NOMO-1 treated with DMSO at 0.1 percent for 48 hours (cell line): Measurements from ENCODE around the gene CFAP97D2.
A peak's percentile ranks its signal among the peaks of the same experiment; 100 is the strongest.
"Not testable (repeated sequence)": the region's sequence is repeated elsewhere in the genome, so short reads cannot be mapped to it uniquely, and the experiment has no call there.

Experiments
- DNase-seq: peaks from one replicate; lab custom pipeline; 2025; ENCODE audit not compliant: unreplicated experiment; lab: John Stamatoyannopoulos, UW

The CFAP97D2 gene

GRCh38 chr13:114157869-114158495 lies 21.1 kb upstream of the CFAP97D2 start:
- no peak for DNase-seq

- DNase-seq: not testable (repeated sequence)
These were observed 20.0 kb upstream of the CFAP97D2 start for GRCh38 chr13:114158869-114159666.

DNA sequence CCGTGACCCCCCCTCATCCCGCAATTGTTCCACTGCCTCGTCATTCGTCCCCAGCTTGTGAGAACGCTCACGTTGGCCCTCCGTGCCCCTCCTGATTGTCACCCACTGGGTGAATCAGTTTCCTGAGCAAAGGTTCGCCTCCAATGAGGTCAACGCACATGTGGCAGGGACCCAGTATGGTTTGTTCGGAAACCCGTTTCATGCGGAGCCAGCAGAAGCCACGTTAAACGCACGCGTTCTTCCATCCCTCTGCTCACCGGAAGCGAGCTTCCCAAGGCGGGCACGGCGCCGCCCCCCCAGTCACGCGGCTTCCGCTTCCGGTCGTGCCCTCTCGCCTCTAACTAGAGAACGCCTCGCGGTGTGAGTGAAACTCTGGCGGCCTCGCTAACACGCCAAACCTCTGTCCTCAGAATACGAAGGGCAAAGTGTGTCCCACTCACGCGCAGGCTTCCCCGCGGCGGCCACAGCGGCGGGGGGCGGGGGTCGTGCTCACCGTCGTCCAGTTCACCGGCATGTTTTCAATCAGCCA lies 18.0 kb upstream of the CFAP97D2 start:
- DNase-seq: no peak

GRCh38 chr13:114161644-114162532 lies 17.2 kb upstream of the CFAP97D2 start:
- DNase-seq: peak; percentile 72

DNA sequence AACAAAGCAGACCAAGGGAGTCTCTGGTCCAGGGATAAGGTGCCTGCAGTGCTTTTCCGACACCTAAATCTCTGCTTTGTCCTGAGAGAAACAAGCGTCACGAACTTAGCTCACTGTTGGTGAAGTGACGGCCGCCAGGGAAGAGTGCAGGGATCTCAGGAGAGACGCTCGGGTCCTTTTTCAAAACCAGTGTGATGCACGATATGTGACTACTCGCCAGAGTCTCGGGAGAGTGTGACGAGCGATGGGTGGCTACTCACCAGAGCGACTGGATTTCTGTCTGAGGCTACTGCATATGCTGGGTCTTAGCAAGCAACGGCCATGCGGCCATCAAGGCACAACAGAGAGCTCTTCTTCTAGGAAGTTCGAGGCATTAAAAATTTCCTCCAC lies 16.5 kb upstream of the CFAP97D2 start:
- DNase-seq: no peak

DNA sequence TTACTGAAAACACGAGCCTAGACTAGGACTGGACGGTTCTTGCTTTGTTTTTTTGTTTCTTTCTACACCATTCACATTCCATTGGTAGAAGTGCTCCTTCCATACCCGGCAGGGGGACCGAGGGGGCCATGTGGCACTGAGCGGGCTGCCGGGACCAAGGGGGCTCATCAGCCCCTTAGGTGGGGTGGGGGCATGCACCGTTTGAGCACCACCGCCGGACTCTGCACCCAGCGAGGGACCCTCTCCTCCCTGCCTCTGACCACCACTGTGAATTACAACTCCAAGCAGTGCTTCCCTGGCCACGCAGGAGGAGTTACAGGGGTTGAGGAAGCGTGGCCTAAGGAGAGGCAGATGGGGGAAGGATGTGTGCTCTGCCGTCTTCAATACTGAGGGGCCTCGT lies 15.0 kb upstream of the CFAP97D2 start:
- no peak for DNase-seq

GRCh38 chr13:114164681-114165429 lies 14.2 kb upstream of the CFAP97D2 start:
- DNase-seq: no peak

DNA sequence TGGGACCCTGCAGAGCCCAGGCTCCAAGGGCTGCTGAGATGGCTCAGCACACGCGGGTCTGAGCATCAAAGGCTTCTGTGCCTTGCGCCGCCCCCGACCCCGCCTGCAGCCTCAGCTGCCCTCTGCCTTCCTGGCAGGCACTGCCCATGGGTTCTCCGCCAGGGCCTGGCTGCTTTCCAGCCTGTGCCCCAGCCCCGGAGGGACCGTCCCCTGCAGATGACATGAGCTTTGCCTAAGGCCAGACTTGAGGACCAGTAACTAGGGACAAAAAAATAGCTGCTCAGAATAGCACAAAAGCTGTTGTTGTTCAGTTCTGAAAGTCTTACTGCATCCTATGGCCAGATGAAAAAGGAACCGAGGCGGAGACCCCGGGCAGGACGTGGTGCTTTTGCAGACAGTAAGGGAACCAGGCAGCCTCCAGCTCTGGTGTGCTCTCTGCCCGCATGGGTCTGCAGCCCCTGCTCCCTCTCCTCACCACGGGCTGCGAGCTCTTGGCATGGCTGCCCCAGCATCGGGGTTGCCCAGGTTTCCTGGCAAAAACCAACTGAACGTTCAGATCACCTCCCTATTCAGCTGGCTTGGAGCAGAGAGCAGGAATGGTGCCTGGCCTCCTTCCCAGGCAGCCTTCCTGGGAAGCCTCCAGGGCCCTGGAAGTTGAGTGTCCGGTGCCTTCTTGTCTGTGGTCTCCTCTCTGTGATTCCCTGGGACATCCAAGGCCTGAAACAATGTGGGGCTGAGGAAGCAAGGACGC lies 12.5 kb upstream of the CFAP97D2 start:
- no peak for DNase-seq

DNA sequence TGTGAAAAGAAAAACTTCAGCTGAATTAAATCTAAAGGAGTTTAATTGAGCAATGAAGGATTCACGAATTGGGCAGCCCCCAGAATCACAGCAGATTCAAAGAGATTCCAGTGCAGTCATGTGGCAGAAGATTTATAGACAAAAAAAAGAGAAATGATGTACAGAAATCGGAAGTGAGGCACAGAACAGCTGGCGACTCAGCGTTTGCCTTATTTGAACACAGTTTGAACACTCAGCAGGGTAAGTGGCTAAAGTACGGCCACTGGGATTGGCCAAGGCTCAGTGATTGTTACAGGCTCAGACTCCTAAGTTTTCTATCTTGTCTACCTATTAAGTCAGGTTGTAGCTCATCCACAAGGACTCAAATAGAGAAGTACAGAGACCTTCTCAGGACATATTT lies 11.6 kb upstream of the CFAP97D2 start:
- peak; percentile 91 for DNase-seq

- no peak for DNase-seq
These were observed 11.2 kb upstream of the CFAP97D2 start for GRCh38 chr13:114167885-114168284.

DNA sequence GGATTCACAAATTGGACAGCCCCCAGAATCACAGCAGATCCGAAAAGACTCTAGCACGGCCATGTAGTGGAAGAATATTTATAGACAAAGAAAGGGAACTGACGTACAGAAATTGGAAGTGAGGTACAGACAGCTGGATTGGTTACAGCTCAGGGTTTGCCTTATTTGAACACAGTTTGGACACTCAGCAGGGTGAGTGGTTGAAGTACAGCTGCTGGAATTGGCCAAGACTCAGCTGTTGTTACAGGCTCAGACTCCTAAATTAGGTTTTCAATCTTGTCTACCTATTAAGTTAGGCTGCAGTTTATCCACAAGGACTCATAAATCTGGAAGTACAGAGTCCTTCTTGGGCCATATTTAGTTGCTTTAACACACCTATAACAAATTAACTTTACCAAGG lies 5.8 kb upstream of the CFAP97D2 start:
- no peak for DNase-seq

DNA sequence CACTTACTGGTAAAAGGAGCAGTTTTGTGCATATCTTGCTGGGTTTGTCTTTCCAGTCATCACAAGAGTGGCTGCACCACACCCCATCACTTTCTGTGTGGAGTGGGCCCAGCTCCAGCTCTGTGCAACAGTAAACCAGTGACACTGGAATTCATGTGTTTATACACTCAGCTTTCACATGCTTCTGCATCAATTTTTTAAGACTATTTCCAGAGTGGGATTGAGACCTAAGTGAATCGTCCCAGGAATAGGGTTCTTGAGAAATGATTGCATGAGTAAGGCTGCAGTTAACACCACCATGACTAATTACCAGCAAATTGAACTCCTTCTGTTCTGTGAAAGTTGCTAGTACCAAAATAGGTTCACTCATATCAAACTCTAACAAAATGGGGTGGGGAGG lies 5.3 kb upstream of the CFAP97D2 start:
- DNase-seq: no peak

DNA sequence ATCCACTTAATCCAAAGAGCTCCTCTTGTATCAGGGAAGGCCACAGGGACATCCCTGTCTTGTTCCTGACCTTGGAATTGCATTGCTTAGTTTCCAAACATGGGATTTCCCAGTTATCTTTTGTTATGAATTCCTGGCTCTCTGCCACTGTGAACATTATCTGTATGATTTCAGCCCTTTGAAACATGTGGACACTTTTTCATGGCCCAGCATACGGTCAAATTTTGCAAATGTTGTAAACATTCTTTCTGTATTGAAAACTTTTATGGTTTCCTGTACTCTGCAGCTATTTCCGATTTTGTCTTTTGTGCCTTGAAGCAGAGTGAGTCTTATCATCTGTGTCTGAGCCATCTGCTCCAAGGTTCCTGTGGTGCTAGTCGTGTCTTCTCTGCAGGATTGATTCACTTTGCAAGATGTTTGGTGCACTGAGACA lies 4.5 kb upstream of the CFAP97D2 start:
- DNase-seq: no peak

DNA sequence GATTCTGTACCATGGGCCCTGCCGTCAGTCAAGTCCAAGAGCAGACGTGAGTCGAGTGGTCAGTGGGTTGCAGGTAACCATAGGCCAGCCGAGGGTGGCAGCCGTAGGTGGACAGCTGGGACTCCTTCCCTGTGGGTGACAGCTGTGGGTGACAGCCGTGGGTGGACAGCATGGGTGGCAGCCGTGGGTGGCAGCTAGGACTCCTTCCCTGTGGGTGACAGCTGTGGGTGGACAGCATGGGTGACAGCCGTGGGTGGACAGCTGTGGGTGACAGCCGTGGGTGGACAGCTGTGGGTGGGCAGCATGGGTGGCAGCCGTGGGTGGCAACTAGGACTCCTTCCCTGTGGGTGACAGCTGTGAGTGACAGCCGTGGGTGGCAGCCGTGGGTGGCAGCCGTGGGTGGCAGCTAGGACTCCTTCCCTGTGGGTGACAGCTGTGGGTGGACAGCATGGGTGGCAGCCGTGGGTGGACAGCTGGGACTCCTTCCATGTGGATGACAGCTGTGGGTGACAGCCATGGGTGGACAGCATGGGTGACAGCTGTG lies 2.6 kb upstream of the CFAP97D2 start:
- not testable (repeated sequence) for DNase-seq

- no peak for DNase-seq
These were observed 1.6 kb upstream of the CFAP97D2 start for GRCh38 chr13:114177245-114178010.

DNA sequence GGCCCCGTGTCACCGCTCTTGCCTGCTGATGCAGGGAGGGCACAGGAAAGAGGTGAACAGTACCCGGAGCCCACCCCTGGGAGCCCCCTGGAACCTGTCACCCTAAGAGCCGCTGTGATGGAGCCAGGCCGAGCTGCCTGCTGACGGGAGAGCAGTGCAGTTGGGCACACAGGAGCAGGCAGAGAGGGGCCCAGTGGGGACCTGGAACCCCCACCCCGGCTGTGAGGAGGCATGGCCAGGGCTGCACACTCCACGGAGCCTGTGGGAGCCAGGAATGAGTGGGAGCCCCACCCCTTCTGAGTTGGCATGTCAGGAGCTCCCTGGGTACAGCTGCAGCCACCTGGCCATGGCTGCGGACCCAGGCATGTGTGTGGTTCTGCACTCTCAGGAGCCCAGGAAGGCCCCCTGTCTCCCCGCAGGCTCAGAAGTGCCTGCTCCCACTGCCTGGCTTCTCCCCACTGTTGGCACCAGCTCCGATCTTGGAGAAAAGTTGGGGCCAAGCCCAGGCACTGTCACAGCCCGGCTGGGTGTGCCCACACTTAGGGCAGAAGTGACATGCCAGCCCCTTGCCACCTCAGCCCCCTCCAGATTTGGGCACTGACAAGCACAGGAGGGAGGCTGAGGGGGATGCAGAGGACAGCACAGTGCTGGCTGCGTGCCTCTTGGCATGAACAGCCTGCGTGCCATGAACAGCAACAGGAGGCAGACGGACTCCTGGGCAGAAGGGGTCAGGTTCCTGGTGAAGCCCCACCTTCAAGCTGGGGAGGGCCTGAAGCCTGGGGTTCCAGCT lies 6.3 kb downstream of the CFAP97D2 start:
- DNase-seq: no peak

GRCh38 chr13:114194853-114195252 lies 15.8 kb downstream of the CFAP97D2 start:
- no peak for DNase-seq

DNA sequence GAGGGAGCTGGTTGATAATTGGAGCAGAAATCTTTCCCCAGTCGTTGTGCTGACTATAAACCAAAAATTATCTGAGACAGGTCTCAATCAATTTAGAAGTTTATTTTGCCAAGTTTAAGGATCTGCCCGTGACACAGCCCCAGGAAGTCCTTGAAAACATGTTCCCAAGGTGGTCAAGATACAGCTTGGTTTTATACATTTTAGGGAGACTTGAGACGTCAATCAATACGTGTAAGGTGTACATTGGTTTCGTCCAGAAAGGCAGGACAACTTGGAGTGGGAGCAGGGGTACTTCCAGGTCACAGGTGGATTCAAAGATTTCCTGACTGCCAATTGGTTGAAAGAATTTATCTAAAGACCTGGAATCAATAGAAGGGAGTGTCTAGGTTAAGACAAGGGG lies 17.6 kb downstream of the CFAP97D2 start:
- no peak for DNase-seq
